HG03460 (cell line): ENCODE data around the gene ARMC6.
"Not testable (repeated sequence)": the region's sequence is repeated elsewhere in the genome, so short reads cannot be mapped to it uniquely, and the experiment has no call there.

Experiments used
- ATAC-seq: cut with Tn5 transposase; IDR thresholded peaks from one replicate; pipeline ENCODE4 v1.9.1; 2021; ENCODE audit not compliant: unreplicated experiment

Gene ARMC6

DNA sequence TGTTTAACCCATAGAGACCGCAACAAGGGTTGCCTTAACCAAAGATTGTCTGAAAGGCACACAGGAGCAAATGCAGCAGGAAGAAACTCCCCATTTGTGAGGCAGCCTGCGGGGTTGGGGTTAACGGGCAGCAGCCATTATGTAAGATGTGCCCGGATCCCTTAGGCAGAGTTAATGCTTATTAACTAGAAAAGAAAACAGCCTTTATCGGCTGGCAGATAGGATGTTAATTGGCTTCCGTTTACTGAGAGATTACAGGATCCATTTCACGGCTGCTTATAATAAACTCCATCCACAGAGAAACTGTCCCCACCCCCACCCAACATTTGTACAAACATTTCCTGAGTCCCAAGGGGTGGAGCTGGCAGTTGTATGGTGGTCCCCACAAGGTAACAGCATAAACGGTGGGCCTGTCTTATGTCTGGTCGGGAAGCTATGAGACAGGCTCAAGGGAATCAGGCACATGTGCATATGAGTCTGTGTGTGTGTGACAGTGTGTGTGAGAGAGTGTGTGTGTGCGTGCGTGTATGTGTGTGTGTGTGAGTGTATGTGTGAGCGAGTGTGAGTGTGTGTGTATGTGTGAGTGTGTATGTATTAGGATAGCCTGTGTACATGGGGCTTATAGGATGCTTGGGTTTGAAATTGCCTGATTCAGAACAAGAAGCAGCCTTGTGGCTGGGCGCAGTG lies 40.9 kb downstream of the ARMC6 start:
- ATAC-seq: no peak

DNA sequence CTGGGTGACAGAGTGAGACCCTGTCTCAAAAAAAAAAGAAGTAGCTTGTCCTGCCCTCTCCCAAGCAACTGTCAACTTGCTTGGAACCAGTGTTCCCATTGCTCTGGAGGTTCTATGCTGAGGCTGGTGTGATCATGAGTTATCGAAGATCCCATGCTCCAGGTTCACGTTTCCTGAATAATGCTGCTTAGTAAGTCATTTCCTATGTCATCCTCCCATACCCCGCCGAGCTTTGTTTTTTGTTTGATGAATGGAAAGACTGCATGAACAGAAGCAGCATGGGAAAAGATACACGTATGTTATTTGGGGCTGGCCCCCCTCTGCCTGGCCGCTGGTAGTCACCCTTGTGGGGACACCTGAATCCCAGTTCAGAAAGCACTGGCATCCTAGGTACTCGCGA lies 41.7 kb downstream of the ARMC6 start:
- ATAC-seq: no peak

GRCh38 chr19:19076476-19076875 lies 43.1 kb downstream of the ARMC6 start:
- ATAC-seq: no peak

- ATAC-seq: no peak
Measured at GRCh38 chr19:19077103-19077502, 43.7 kb downstream of the ARMC6 start.

GRCh38 chr19:19078801-19079200 lies 45.4 kb downstream of the ARMC6 start:
- no peak for ATAC-seq

GRCh38 chr19:19079571-19079970 lies 46.2 kb downstream of the ARMC6 start:
- no peak for ATAC-seq

DNA sequence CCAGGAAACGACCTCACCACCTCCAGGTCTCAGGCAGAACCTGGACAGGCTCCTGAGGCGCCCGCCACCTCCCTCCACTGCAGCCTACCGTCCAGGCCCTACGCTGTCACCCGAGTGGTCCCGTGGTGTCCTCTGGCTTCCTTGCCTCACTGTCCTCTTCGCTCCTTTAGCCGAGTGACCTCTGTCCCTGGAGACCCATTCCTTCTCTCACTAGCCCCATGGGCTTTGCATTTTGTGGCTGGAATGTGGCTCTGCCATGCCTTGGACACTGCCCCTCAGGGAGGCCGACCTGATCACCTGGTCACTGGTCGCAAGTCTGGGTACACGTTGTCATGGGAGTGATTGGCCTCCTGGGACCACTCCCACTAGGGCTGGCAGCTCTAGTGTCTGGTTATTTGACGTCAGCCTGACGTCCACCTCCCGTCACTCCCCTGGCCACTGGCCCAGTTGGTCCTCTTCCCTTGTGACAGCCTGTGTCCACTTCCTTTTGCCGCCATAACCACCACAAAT lies 48.3 kb downstream of the ARMC6 start:
- no peak for ATAC-seq

DNA sequence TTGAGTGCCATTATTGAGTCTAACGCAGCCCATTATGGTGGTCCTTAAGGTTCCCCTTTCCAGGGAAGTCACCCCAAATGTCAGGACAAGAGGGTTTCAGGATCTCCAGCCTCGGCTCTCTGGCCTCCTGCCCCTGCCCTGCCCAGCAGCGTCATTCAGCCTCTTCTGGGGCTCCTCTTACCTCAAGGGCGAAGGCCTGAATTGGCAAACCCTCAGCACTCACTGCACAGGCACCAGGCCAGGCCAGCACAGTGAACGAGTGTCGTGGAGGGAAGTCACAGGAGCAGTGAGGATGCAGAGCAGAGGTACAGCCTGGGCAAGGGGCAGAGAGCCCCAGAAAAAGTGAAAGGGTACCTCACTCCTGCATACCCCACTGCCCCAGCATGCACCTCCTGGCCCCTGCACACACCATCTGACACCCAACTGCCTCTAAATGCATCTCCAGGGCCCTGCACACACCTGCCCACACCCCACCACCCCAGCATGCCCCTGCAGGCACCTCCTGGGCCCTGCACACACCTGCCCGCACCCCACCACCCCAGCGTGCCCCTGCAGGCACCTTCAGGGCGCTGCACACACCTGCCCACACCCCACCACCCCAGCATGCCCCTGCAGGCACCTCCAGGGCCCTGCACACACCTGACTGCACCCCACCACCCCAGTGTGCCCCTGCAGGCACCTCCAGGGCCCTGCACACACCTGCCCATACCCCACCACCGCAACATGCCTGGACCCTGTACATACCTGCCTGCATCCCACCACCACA lies 50.2 kb downstream of the ARMC6 start:
- ATAC-seq: no peak

- no peak for ATAC-seq
Measured at GRCh38 chr19:19087676-19088075, 54.3 kb downstream of the ARMC6 start.

- no peak for ATAC-seq
Measured at GRCh38 chr19:19094513-19094912, 61.1 kb downstream of the ARMC6 start.

- ATAC-seq: no peak
Measured at GRCh38 chr19:19095691-19096090, 62.3 kb downstream of the ARMC6 start.

DNA sequence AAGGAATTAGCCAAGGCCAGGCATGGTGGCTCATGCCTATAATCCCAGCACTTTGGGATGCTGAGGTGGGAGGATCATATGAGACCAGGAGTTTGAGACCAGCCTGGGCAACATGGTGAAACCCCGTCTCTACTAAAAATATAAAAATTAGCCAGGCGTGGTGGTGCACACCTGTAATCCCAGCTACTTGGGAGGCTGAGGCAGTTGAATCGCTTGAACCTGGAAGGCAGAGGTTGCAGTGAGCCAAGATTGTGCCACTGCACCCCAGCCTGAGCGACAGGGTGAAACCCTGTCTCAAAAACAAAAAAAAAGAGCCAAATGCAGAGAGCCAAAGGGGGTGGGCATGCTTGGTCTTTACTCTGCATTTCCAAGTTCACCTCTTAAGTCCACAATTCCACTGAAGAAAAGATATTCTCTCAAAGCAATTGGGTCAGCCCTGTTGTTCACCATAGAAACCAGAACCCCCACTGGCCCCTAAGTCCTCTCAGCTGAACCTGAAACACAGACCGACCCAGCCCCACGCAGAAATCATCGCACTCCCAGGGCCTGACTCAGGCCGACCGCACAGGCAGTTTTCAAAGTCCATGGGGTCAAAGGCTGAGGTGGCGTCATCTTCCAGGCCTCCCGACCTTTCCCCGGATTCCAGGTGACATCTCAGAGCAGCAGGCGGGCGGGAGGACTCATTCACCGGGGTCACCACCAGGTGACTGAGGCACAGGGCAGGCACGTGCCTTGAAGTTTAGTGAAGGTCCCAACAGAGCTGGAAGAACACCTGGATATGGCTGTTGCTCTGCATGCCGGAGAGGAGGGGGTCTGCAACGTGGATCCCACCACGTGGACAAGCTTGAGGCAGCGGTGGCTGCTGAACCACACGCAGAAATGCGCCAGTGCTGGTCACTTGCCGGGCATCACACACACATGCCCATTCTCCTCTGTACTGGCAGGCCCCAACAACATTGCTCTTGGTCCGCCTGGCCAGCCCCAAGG lies 63.5 kb downstream of the ARMC6 start:
- ATAC-seq: no peak

DNA sequence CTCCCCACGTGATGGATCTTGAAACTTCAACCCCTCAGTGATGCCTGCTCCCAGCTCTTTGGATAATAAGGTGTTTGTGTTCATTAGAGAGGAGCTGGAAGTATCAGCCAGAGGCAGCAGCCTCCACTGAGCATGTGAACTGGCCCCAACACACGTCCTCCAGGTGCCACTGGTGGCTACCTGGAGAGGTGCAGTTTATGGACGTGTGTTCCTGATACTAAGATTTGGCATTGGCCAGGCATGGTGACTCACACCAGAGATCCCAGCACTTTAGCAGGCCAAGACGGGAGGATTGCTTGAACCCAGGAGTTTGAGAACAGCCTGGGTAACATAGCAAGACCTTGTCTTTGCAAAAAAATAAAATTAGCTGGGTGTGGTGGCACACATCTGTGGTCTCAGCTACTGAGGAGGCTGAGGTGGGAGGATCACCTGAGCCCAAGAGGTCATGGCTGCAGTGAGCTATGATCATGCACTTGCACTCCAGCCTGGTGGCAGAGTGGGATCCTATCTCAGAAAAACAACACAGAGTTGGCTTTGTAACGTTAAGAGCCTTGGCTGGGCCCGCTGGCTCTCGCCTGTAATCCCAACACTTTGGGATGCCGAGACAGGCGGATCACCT lies 64.8 kb downstream of the ARMC6 start:
- ATAC-seq: no peak

GRCh38 chr19:19098703-19099632 lies 65.6 kb downstream of the ARMC6 start:
- ATAC-seq: no peak

- ATAC-seq: no peak
Measured at GRCh38 chr19:19101540-19101939, 68.1 kb downstream of the ARMC6 start.

DNA sequence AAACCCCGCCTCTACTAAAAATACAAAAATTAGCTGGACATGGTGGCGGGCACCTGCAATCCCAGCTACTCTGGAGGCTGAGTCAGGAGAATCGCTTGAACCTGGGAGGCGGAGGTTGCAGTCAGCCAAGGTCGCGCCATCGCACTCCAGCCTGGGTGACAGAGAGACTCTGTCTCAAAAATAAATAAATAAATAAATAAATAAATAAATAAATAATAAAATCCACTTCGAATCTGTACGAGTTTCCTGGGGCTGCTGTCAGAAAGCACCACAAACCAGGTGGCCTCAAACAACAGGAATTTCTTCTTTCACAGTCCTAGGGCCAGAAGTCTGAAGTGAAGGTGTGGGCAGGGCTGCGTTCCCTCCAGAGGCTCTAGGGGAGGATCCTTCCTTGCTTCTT lies 69.2 kb downstream of the ARMC6 start:
- not testable (repeated sequence) for ATAC-seq

- ATAC-seq: no peak
Measured at GRCh38 chr19:19103167-19103566, 69.8 kb downstream of the ARMC6 start.

DNA sequence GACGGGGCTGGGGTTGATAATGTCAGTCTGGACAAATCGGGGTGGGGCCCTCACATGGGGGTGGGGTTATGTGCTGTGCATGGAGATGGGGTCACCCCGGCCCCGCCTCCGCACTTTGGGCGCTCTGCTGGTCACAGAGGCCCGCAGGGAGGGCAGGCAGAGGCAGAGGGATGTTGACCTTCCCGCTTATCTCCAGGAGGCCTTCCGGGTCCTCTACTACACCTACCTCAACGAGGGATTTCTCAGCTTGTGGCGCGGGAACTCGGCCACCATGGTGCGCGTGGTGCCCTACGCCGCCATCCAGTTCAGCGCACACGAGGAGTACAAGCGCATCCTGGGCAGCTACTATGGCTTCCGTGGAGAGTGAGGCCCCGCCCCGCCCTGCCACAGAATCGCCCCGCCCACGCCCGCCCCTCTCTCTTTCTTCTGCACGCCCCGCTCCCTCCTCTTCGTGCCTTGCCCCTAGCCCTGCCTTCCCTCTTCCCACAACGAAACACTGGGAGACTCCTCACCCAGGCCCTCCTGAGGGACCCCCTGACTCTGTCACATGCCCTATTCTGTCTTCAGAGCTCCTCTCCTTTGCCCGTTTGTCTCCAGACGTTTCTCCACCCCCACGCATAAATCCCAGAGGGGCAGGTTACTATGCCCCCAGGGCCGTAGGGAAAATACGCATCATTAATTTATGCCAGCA lies 72.1 kb downstream of the ARMC6 start:
- ATAC-seq: no peak

DNA sequence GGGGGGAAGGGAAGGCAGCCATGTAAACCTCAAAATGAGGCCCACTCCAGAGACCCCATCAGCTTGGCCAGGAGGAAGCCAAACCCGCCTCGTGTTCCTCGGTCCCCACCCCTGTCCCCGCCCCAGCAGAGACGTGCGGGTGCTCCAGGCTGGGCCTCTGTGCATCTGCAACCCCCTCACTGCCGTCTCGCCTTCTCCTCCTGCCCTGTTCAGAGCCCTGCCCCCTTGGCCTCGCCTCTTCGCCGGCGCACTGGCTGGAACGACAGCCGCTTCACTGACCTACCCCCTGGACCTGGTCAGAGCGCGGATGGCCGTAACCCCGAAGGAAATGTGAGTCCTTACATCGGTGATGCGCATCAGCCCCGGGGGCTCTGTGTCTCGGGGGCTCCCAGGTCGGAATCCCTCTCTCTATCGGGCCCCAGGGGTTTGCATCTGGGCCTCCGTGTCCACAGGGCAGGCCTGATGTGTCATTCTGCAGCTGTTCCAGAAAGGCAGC lies 72.7 kb downstream of the ARMC6 start:
- ATAC-seq: no peak
